Measurements from ENCODE around the gene DRD4. TPM values are rescaled to one million over a fixed set of nuclear protein-coding genes. Genes with fewer than 3 reads are reported as not detected.

DRD4 gene
- total and polyA plus RNA-seq, 10 of the 15 experiments (the other 5 are each of a cell fraction or from before 2014, with no cell fraction given): not detected

DNA sequence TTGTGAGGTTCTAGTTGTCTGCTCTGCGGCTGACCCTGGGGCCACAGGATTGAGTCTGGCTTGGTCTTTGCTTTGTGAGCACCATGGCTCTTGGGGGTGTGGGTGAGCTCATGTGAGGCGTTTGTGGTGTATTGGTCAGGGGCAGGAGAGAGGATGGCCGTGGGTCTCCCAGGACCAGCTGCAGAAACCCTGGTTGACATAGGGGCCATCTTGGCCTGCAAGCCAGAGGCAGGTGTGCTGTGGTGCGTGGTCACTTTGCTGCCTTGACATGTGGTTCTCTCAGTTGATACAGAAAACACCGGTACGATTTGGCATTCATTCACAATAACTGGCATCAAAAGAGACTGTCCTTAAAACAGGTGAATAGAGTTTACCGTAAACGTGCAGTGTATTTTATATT lies 49.5 kb upstream of the DRD4 start:
- in situ Hi-C loops (cut with MboI): no loop called here
- CTCF ChIA-PET: no interaction called here
- no peaks in the 10 kb centered on the region for H3K79me2 ChIP-seq (ENCODE audit: control insufficient read depth, insufficient read depth, low read length)

More for the DNA sequence above, 49.5 kb upstream of the DRD4 start:
- DNase-seq (ENCODE audit: low read depth, low spot score): no peak
- WGBS (ENCODE audit: insufficient coverage, insufficient replicate concordance, low lambda C conversion rate, missing lambda C conversion rate): 98% methylated on average over 8 of the region's 8 CpGs
- SMC1A ChIA-PET (ENCODE audit: uncharacterized antibody, unreplicated experiment): no interaction called here
- Histone ChIP-seq H3K36me3 (ENCODE audit: control insufficient read depth in 2 of 2, insufficient read depth in 2 of 2, low read length in 1 of 2) (peaks cover 25 to 39% of the 10 kb centered on the region in 2 experiments), H3K4me1 (ENCODE audit: control insufficient read depth, insufficient read depth, low read length) (no peaks in the 10 kb centered on the region), H3K9ac (ENCODE audit: control insufficient read depth, insufficient read depth, low read length) (no peak overlapping the region), H3K4me2 (ENCODE audit: control insufficient read depth, insufficient read depth) (no peak overlapping the region), H3K27ac (ENCODE audit: control insufficient read depth, insufficient read depth) (no peak overlapping the region), H3K9me3 (replicated peaks; ENCODE audit: control insufficient read depth, insufficient read depth, low read length) (no peaks in the 10 kb centered on the region), H3K4me3 (no peak overlapping the region), H3K27me3 (replicated peaks in 1 of 2; ENCODE audit: control insufficient read depth in 2 of 2, insufficient read depth in 2 of 2, low read length in 1 of 2) (no peaks in the 10 kb centered on the region), H2AFZ (ENCODE audit: control insufficient read depth, low read depth, low read length) (no peak overlapping the region), H4K20me1 (ENCODE audit: control insufficient read depth, insufficient read depth) (no peaks in the 10 kb centered on the region)
- TF ChIP-seq, protein P1, sequence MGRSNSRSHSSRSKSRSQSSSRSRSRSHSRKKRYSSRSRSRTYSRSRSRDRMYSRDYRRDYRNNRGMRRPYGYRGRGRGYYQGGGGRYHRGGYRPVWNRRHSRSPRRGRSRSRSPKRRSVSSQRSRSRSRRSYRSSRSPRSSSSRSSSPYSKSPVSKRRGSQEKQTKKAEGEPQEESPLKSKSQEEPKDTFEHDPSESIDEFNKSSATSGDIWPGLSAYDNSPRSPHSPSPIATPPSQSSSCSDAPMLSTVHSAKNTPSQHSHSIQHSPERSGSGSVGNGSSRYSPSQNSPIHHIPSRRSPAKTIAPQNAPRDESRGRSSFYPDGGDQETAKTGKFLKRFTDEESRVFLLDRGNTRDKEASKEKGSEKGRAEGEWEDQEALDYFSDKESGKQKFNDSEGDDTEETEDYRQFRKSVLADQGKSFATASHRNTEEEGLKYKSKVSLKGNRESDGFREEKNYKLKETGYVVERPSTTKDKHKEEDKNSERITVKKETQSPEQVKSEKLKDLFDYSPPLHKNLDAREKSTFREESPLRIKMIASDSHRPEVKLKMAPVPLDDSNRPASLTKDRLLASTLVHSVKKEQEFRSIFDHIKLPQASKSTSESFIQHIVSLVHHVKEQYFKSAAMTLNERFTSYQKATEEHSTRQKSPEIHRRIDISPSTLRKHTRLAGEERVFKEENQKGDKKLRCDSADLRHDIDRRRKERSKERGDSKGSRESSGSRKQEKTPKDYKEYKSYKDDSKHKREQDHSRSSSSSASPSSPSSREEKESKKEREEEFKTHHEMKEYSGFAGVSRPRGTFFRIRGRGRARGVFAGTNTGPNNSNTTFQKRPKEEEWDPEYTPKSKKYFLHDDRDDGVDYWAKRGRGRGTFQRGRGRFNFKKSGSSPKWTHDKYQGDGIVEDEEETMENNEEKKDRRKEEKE (IDR thresholded peaks at IDR 0.05): no peak
- TF ChIP-seq IRF4 (IDR thresholded peaks at IDR 0.05; ENCODE audit: low read depth, low read length) (no peak), YY1 (IDR thresholded peaks at IDR 0.05; ENCODE audit: low read depth, low read length) (no peak), SRF (IDR thresholded peaks at IDR 0.05; ENCODE audit: low read depth in 2 of 2, low read length in 2 of 2) (no peak), TARDBP (IDR thresholded peaks at IDR 0.05; ENCODE audit: borderline replicate concordance) (no peak), GATAD2B (conservative IDR thresholded peaks at IDR 0.05; ENCODE audit: low read depth) (no peak), RBBP5 (conservative IDR thresholded peaks at IDR 0.05) (no peak), MAX (IDR thresholded peaks at IDR 0.05; ENCODE audit: low read depth, low read length) (no peak), HDAC2 (IDR thresholded peaks at IDR 0.05) (no peak)
- TF ChIP-seq, protein P2, sequence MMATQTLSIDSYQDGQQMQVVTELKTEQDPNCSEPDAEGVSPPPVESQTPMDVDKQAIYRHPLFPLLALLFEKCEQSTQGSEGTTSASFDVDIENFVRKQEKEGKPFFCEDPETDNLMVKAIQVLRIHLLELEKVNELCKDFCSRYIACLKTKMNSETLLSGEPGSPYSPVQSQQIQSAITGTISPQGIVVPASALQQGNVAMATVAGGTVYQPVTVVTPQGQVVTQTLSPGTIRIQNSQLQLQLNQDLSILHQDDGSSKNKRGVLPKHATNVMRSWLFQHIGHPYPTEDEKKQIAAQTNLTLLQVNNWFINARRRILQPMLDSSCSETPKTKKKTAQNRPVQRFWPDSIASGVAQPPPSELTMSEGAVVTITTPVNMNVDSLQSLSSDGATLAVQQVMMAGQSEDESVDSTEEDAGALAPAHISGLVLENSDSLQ (IDR thresholded peaks at IDR 0.05): no peak
- TF ChIP-seq, protein P3, sequence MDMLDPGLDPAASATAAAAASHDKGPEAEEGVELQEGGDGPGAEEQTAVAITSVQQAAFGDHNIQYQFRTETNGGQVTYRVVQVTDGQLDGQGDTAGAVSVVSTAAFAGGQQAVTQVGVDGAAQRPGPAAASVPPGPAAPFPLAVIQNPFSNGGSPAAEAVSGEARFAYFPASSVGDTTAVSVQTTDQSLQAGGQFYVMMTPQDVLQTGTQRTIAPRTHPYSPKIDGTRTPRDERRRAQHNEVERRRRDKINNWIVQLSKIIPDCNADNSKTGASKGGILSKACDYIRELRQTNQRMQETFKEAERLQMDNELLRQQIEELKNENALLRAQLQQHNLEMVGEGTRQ (IDR thresholded peaks at IDR 0.05; ENCODE audit: borderline replicate concordance, low read depth, low read length): no peak
- intact Hi-C loops (cut with micrococcal nuclease; ENCODE audit: unreplicated experiment): no loop called here
- no peak for ATAC-seq
- RAD21 ChIA-PET (ENCODE audit: unreplicated experiment): no interaction called here
- FAIRE-seq: no peak
- POLR2A ChIA-PET: interaction anchor here (0.6 to 1.1 kb wide), 2 partner anchors 158 to 1210 kb away, joined by 3 to 5 read pairs; no protein-coding TSS in a partner anchor
- BruUV-seq (replicated peaks): no TSS peak
